ENCODE measurements around the gene BCL6.

- no peak for TF ChIP-seq CTCF (IDR thresholded peaks at IDR 0.05)
- no peak for TF ChIP-seq POLR2A (IDR thresholded peaks at IDR 0.05)
- no peak for TF ChIP-seq EP300 (IDR thresholded peaks at IDR 0.05)
These were observed 10.4 kb downstream of the BCL6 start for GRCh38 chr3:187734841-187735240.

All from ovary (tissue), 3 donors.